ENCODE data around the gene ABCA2. TPM values are rescaled to one million over a fixed set of nuclear protein-coding genes. Genes with fewer than 3 reads are reported as not detected.

ABCA2 gene
- total and polyA plus RNA-seq, 2 donors from 2014 or later = 39.2 to 72.1 TPM

- H3K4me1 ChIP-seq (ENCODE audit: control insufficient read depth in 2 of 3, insufficient read depth in 2 of 3, low read depth in 1 of 3, low read length in 3 of 3) = peaks cover 0 to 3% (median 0%) of the 10 kb centered on the region in 3 donors
- DNase-seq (no peak), FAIRE-seq (no peak)
- intact Hi-C loops (cut with DNase I) = no loop called here
- H3K36me3 ChIP-seq (ENCODE audit: control insufficient read depth in 2 of 3, insufficient read depth in 3 of 3, low read length in 3 of 3) = no peaks in the 10 kb centered on the region
- no peak overlapping the region for H3K4me3 ChIP-seq (ENCODE audit: low read length in 3 of 3)
- TF ChIP-seq CTCF (IDR thresholded peaks at IDR 0.05; ENCODE audit: borderline replicate concordance, extremely low read depth, insufficient read depth) = no peak
- H3K9me3 ChIP-seq (ENCODE audit: control insufficient read depth in 2 of 3, insufficient read depth in 1 of 3, low read length in 3 of 3) = no peaks in the 10 kb centered on the region
- H3K27me3 ChIP-seq (ENCODE audit: control insufficient read depth, insufficient read depth, low read length) = no peaks in the 10 kb centered on the region
- H3K9ac ChIP-seq (ENCODE audit: low read length in 3 of 3) = no peak overlapping the region
- no peak overlapping the region for H3K27ac ChIP-seq (ENCODE audit: low read depth in 2 of 2, low read length in 2 of 2)
Measured at GRCh38 chr9:136964171-136964689, 63.8 kb downstream of the ABCA2 start.

- intact Hi-C loops (cut with DNase I) = no loop called here
- H3K4me3 ChIP-seq (ENCODE audit: low read length in 3 of 3) = no peak overlapping the region
- H3K4me1 ChIP-seq (ENCODE audit: control insufficient read depth in 2 of 3, insufficient read depth in 2 of 3, low read depth in 1 of 3, low read length in 3 of 3) = peaks cover 0 to 3% (median 0%) of the 10 kb centered on the region in 3 donors
- TF ChIP-seq CTCF (IDR thresholded peaks at IDR 0.05; ENCODE audit: borderline replicate concordance, extremely low read depth, insufficient read depth) = no peak
- no peak overlapping the region for H3K27ac ChIP-seq (ENCODE audit: low read depth in 2 of 2, low read length in 2 of 2)
- no peaks in the 10 kb centered on the region for H3K9me3 ChIP-seq (ENCODE audit: control insufficient read depth in 2 of 3, insufficient read depth in 1 of 3, low read length in 3 of 3)
- no peaks in the 10 kb centered on the region for H3K27me3 ChIP-seq (ENCODE audit: control insufficient read depth, insufficient read depth, low read length)
- H3K9ac ChIP-seq (ENCODE audit: low read length in 3 of 3) = no peak overlapping the region
- FAIRE-seq = no peak
- H3K36me3 ChIP-seq (ENCODE audit: control insufficient read depth in 2 of 3, insufficient read depth in 3 of 3, low read length in 3 of 3) = no peaks in the 10 kb centered on the region
- no peak for DNase-seq
Measured at GRCh38 chr9:136963751-136964150, 64.3 kb downstream of the ABCA2 start.

- H3K27me3 ChIP-seq (ENCODE audit: control insufficient read depth, insufficient read depth, low read length) = no peaks in the 10 kb centered on the region
- H3K36me3 ChIP-seq (ENCODE audit: control insufficient read depth in 2 of 3, insufficient read depth in 3 of 3, low read length in 3 of 3) = no peaks in the 10 kb centered on the region
- no peak for TF ChIP-seq CTCF (IDR thresholded peaks at IDR 0.05; ENCODE audit: borderline replicate concordance, extremely low read depth, insufficient read depth)
- FAIRE-seq (no peak), DNase-seq (no peak)
- intact Hi-C loops (cut with DNase I) = no loop called here
- H3K4me3 ChIP-seq (ENCODE audit: low read length in 3 of 3) = no peak overlapping the region
- peaks cover 0 to 3% (median 0%) of the 10 kb centered on the region in 3 donors for H3K4me1 ChIP-seq (ENCODE audit: control insufficient read depth in 2 of 3, insufficient read depth in 2 of 3, low read depth in 1 of 3, low read length in 3 of 3)
- H3K9ac ChIP-seq (ENCODE audit: low read length in 3 of 3) = no peak overlapping the region
- no peak overlapping the region for H3K27ac ChIP-seq (ENCODE audit: low read depth in 2 of 2, low read length in 2 of 2)
- no peaks in the 10 kb centered on the region for H3K9me3 ChIP-seq (ENCODE audit: control insufficient read depth in 2 of 3, insufficient read depth in 1 of 3, low read length in 3 of 3)
Measured at GRCh38 chr9:136963341-136963740, 64.7 kb downstream of the ABCA2 start.

Data from kidney (tissue), 14 donors.